ENCODE data around the gene MLYCD. TPM values are rescaled to one million over a fixed set of nuclear protein-coding genes. Genes with fewer than 3 reads are reported as not detected.

Gene MLYCD
- total RNA-seq, 2 donors from 2014 or later, result 19.2 to 29.3 TPM

- DNase-seq (peak; percentile 54 to 71 (median 60)), ATAC-seq (peak; percentile 10)
- H3K4me3 ChIP-seq, result no peak overlapping the region
- WGBS, 2 donors, result 5 to 13% methylated on average over 8 of the region's 8 CpGs
- TF ChIP-seq, protein P1, sequence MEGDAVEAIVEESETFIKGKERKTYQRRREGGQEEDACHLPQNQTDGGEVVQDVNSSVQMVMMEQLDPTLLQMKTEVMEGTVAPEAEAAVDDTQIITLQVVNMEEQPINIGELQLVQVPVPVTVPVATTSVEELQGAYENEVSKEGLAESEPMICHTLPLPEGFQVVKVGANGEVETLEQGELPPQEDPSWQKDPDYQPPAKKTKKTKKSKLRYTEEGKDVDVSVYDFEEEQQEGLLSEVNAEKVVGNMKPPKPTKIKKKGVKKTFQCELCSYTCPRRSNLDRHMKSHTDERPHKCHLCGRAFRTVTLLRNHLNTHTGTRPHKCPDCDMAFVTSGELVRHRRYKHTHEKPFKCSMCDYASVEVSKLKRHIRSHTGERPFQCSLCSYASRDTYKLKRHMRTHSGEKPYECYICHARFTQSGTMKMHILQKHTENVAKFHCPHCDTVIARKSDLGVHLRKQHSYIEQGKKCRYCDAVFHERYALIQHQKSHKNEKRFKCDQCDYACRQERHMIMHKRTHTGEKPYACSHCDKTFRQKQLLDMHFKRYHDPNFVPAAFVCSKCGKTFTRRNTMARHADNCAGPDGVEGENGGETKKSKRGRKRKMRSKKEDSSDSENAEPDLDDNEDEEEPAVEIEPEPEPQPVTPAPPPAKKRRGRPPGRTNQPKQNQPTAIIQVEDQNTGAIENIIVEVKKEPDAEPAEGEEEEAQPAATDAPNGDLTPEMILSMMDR (IDR thresholded peaks at IDR 0.05), result no peak
- TF ChIP-seq POLR2A (IDR thresholded peaks at IDR 0.05), result no peak
- intact Hi-C loops (cut with DNase I), result no loop called here
- H3K27me3 ChIP-seq, result no peaks in the 10 kb centered on the region
- H3K36me3 ChIP-seq (replicated peaks in 1 of 2; ENCODE audit: insufficient read depth in 1 of 2, low read depth in 2 of 2), result no peaks in the 10 kb centered on the region
- no peaks in the 10 kb centered on the region for H3K9me3 ChIP-seq
- peaks cover 31% of the 10 kb centered on the region for H3K4me1 ChIP-seq
- peak overlapping the region; percentile 97 to 100 (median 99) for H3K27ac ChIP-seq
Measured at GRCh38 chr16:83952587-83952939, 53.6 kb downstream of the MLYCD start.

DNA sequence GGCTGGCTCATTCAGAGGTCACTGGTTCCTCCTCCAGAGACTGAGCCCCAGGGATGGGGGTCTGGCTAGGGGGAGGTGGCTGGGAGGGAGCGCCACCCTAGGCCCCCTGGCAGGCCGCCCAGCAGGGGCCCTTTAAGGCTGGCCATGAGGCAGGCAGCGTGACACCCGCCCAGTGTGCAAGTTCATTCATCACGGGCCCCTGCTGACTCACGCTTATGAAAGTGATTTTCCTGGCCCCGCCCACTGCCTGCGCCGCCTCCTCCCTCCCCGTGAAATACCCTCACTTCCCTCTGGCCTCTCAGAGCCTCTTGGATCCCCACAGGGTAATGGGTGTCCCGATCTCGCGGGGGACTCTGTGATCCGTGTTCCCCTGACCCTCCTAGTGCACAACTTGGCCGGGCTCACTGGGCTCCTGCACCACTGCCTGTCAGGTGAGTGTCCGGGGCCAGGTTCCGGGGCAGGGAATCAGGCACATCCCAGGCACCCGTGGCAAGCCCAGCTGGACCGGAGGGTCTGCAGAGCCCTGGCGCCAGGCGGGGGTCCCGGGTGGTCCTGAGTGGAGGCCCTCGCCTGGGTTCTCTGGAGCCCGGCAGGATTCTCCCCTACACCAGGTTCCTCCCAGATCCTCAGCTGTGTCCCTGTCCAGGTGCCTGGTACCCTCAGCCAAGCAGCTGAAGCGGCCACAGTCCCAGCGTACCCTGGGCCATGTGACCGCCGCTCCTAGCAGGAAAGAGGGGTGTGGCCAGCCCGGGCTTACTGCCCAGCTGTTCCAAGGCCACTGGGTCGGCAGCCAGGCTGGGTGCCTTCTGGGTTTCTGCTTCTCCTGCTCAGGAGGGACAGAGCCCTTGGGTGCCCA, 54.3 kb downstream of the MLYCD start, which contains the start of gene OSGIN1:
OSGIN1 (plus strand) TSS at position 301 of the 856 bp plus-strand sequence. CDS start 4,432 bp downstream, outside the sequence.
- H3K4me3 ChIP-seq, result peak within 1 kb of the TSS; percentile 13 to 25
- H3K9me3 ChIP-seq, result no peaks in the 10 kb centered on the region
- intact Hi-C loops (cut with DNase I), result no loop called here
- H3K27ac ChIP-seq, result peak within 1 kb of the TSS; percentile 97 to 100 (median 99)
- no peaks in the 10 kb centered on the region for H3K27me3 ChIP-seq
- 1% methylated on average over 30 of the region's 30 CpGs; no CpG with 5 or more reads in 1 of the 2 donors for WGBS, 2 donors
- H3K36me3 ChIP-seq (replicated peaks in 1 of 2; ENCODE audit: insufficient read depth in 1 of 2, low read depth in 2 of 2), result no peaks in the 10 kb centered on the region
- peak; percentile 95 to 98 (median 98) for DNase-seq
- TF ChIP-seq POLR2A (IDR thresholded peaks at IDR 0.05), result peak; percentile 82 to 97 (median 95)
- TF ChIP-seq, protein P1 (IDR thresholded peaks at IDR 0.05), result peak in 1 of 7 experiments; percentile 9
- ATAC-seq, result peak; percentile 90
- H3K4me1 ChIP-seq, result peaks cover 31% of the 10 kb centered on the region

DNA sequence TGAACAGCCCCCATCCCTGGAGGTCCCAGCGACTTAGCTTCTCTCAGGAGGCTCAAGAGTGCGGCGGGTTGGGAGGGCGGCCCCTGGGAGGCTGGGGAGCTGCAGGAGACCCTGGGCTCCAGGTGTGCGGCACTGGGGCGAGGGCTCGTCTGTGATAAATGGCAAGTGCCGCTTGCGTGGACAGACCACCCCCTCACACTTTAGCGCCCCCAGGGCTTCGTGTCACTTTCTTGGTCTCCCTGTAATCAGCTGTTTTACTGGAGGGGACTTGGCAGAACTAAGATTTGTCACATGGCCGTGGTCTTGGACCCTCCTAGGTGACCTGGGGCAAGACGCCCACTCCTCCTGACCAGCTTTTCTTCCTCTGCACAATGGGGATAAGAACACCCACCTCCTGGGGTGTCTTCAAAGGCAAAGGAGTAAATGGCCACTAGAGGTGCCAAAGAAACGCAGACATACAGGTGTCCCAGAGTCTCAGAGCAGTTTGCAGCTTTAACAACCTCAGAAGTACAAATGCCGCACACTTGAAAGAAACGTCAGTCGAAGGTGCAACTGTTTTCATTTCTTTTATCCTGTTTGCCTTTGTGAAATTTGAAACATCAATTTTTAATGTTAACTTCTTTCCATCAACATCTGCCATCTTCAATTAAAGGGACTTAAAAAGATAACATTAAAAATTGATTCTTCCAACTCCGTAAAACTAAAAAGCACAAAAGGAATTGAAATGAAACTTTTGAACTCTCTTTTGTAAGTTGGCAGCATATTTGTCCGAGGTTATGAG, 55.1 kb downstream of the MLYCD start:
- no peaks in the 10 kb centered on the region for H3K36me3 ChIP-seq (replicated peaks in 1 of 2; ENCODE audit: insufficient read depth in 1 of 2, low read depth in 2 of 2)
- no peak overlapping the region for H3K4me3 ChIP-seq
- ATAC-seq, result peak; percentile 24
- peaks cover 31% of the 10 kb centered on the region for H3K4me1 ChIP-seq
- 2 to 4% methylated on average over 9 to 19 of the region's 19 CpGs for WGBS, 2 donors
- intact Hi-C loops (cut with DNase I), result no loop called here
- peak overlapping the region; percentile 97 to 100 (median 99) for H3K27ac ChIP-seq
- no peaks in the 10 kb centered on the region for H3K9me3 ChIP-seq
- DNase-seq, result peak; percentile 33 to 43 (median 37)
- TF ChIP-seq POLR2A (IDR thresholded peaks at IDR 0.05), result peak in 1 of 3 donors; percentile 18
- TF ChIP-seq, protein P1 (IDR thresholded peaks at IDR 0.05), result peak in 6 of 7 experiments; percentile 22 to 54 (median 46)
- H3K27me3 ChIP-seq, result no peaks in the 10 kb centered on the region

DNA sequence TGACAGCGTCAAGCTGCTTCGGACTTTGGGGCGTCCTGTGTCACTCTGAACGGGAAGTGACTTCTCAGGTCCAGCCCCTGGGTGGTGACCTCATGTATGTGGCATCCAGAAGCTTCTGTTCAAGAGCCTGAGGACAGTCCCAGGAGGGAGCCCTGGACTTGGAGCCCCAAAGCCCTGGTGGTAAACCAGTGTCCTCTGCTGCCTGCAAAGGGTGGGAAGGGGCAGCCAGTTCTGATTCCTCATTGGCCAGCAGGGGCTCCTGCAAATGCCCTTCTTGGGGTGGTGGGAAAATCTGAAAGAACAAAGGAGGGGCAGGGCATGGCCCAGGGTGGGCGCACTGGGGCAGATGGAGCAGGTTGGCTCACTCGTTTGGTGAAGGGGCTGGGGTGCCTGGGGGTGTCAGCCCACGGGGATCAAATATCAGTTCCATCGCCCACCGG, 55.7 kb downstream of the MLYCD start:
- peak overlapping the region; percentile 97 to 100 (median 99) for H3K27ac ChIP-seq
- WGBS, 2 donors, result 50 to 58% methylated on average over 9 of the region's 9 CpGs
- DNase-seq (peak; percentile 73 to 84 (median 79)), ATAC-seq (peak; percentile 54)
- H3K9me3 ChIP-seq, result no peaks in the 10 kb centered on the region
- H3K4me3 ChIP-seq, result no peak overlapping the region
- intact Hi-C loops (cut with DNase I), result no loop called here
- peaks cover 0 to 2% of the 10 kb centered on the region in 2 donors for H3K36me3 ChIP-seq (replicated peaks in 1 of 2; ENCODE audit: insufficient read depth in 1 of 2, low read depth in 2 of 2)
- TF ChIP-seq, protein P1 (IDR thresholded peaks at IDR 0.05), result no peak
- TF ChIP-seq POLR2A (IDR thresholded peaks at IDR 0.05), result peak in 2 of 3 donors; percentile 2 to 51
- peaks cover 31% of the 10 kb centered on the region for H3K4me1 ChIP-seq
- no peaks in the 10 kb centered on the region for H3K27me3 ChIP-seq

Data from body of pancreas (tissue), 4 donors.